ENCODE results near the gene DNM3. TPM values are rescaled to one million over a fixed set of nuclear protein-coding genes. Genes with fewer than 3 reads are reported as not detected.

The DNM3 gene
- total and polyA plus RNA-seq, 2 of the 8 experiments (the other 6 are each of a cell fraction or from before 2014, with no cell fraction given): 2.0 to 8.5 TPM

GRCh38 chr1:172142324-172142723 is 301.0 kb downstream of the DNM3 start:
- no peak overlapping the region for H2BK15ac ChIP-seq (ENCODE audit: low read length)
- no peak for DNase-seq (ENCODE audit: low read depth in 1 of 2, low spot score in 2 of 2)
- no peaks in the 10 kb centered on the region for H3K36me3 ChIP-seq (ENCODE audit: control insufficient read depth in 2 of 4, insufficient read depth in 4 of 4, low read length in 3 of 4)
- H3K4me2 ChIP-seq (ENCODE audit: insufficient read depth in 1 of 2, low read depth in 2 of 2, low read length in 2 of 2): no peak overlapping the region
- H3K79me2 ChIP-seq (ENCODE audit: control insufficient read depth in 1 of 2, insufficient read depth in 2 of 2, low read length in 2 of 2): no peaks in the 10 kb centered on the region
- peaks cover 0 to 5% (median 0%) of the 10 kb centered on the region in 4 experiments; a peak in 2 of 7 replicates for H3K4me1 ChIP-seq (replicated peaks in 1 of 4; ENCODE audit: control insufficient read depth in 3 of 4, insufficient read depth in 4 of 4, low read length in 3 of 4)
- no peak overlapping the region for H2AFZ ChIP-seq (ENCODE audit: low read length)
- no peak overlapping the region for H4K5ac ChIP-seq (ENCODE audit: insufficient read length, low read depth, low read length)
- no peak overlapping the region for H4K8ac ChIP-seq (ENCODE audit: extremely low read depth, insufficient read depth, low read length)
- H2BK120ac ChIP-seq (replicated peaks; ENCODE audit: low read depth, low read length): no peak overlapping the region
- no peak overlapping the region for H2BK12ac ChIP-seq (ENCODE audit: low read depth, low read length)
- POLR2A ChIA-PET (ENCODE audit: partially characterized antibody): no interaction called here
- H2AK5ac ChIP-seq (ENCODE audit: low read depth, low read length): no peak overlapping the region
- no peaks in the 10 kb centered on the region for H4K20me1 ChIP-seq (replicated peaks in 1 of 2; ENCODE audit: control insufficient read depth in 1 of 2, insufficient read depth in 2 of 2, low read length in 2 of 2)
- H3K4ac ChIP-seq (replicated peaks; ENCODE audit: insufficient read length, low read depth, low read length): no peak overlapping the region
- H3K14ac ChIP-seq (ENCODE audit: insufficient read length): no peak overlapping the region
- H3K27me3 ChIP-seq (replicated peaks in 1 of 4; ENCODE audit: control insufficient read depth in 3 of 4, extremely low read depth in 1 of 4, insufficient read depth in 3 of 4, low read length in 3 of 4): no peaks in the 10 kb centered on the region
- no peaks in the 10 kb centered on the region for H3K9me3 ChIP-seq (ENCODE audit: insufficient read depth in 2 of 2, low read depth in 1 of 2, low read length in 1 of 2)
- no peaks in the 10 kb centered on the region for H3K79me1 ChIP-seq (ENCODE audit: low read depth, low read length)
- H3K23ac ChIP-seq (ENCODE audit: insufficient read length): no peak overlapping the region
- H3K4me3 ChIP-seq (ENCODE audit: extremely low read depth in 1 of 4, insufficient read depth in 2 of 4, low read depth in 3 of 4, low read length in 4 of 4): no peak overlapping the region
- WGBS, 2 experiments (ENCODE audit: extremely low coverage in 1 of 2, insufficient coverage in 1 of 2, insufficient read length in 1 of 2, insufficient replicate concordance in 2 of 2, low coverage in 1 of 2, low lambda C conversion rate in 2 of 2, missing lambda C conversion rate in 1 of 2): 86% methylated on average over 5 of the region's 5 CpGs; no CpG with 5 or more reads in 1 of the 2 experiments
- H3K18ac ChIP-seq (ENCODE audit: extremely low read depth, low read length): no peak overlapping the region
- CTCF ChIA-PET (ENCODE audit: partially characterized antibody): interaction anchor here (0.7 to 1.5 kb wide), 3 partner anchors 9 to 342 kb away, joined by 3 to 4 read pairs (median 3); no protein-coding TSS in a partner anchor
- H2BK20ac ChIP-seq (ENCODE audit: low read length): no peak overlapping the region
- H3K56ac ChIP-seq (replicated peaks; ENCODE audit: insufficient read length, low read depth, low read length): no peak overlapping the region
- H4K91ac ChIP-seq (replicated peaks; ENCODE audit: insufficient read length, low read length): no peak overlapping the region
- H2BK5ac ChIP-seq (ENCODE audit: low read depth, low read length): no peak overlapping the region
- FAIRE-seq: no peak
- H3K23me2 ChIP-seq (ENCODE audit: low read depth, low read length): no peaks in the 10 kb centered on the region
- H3K27ac ChIP-seq (ENCODE audit: low read depth, low read length): no peak overlapping the region
- H3K9ac ChIP-seq (replicated peaks in 1 of 4; ENCODE audit: extremely low read depth in 1 of 4, low read depth in 3 of 4, low read length in 3 of 4): no peak overlapping the region
- TF ChIP-seq RNF2 (IDR thresholded peaks at IDR 0.05; ENCODE audit: borderline replicate concordance, low read depth, low read length, missing control alignments, poor library complexity, severe bottlenecking) (no peak), NRF1 (IDR thresholded peaks at IDR 0.05; ENCODE audit: low read depth, low read length) (no peak), CTBP2 (IDR thresholded peaks at IDR 0.05; ENCODE audit: borderline replicate concordance, insufficient read depth, insufficient read length, low read length) (no peak), CHD2 (IDR thresholded peaks at IDR 0.05; ENCODE audit: low read length) (no peak), MAX (IDR thresholded peaks at IDR 0.05) (no peak), SUZ12 (IDR thresholded peaks at IDR 0.05; ENCODE audit: low read length) (no peak), FOSL1 (IDR thresholded peaks at IDR 0.05; ENCODE audit: insufficient read depth, low read depth, low read length) (no peak), POLR2AphosphoS5 (IDR thresholded peaks at IDR 0.05; ENCODE audit: low read depth, low read length) (no peak), SP1 (IDR thresholded peaks at IDR 0.05; ENCODE audit: low read depth, low read length) (no peak), CTCF (IDR thresholded peaks at IDR 0.05; ENCODE audit: control extremely low read depth in 1 of 3, insufficient read depth in 1 of 3, low read depth in 1 of 3, low read length in 3 of 3) (no peak), POU5F1 (IDR thresholded peaks at IDR 0.05; ENCODE audit: low read depth, low read length) (no peak), SIRT6 (IDR thresholded peaks at IDR 0.05; ENCODE audit: low read length) (no peak)

Data from H1 (cell line).